Mesenchymal stem cell (in vitro differentiated cells and primary cell): Measurements from ENCODE around the gene AKT3.

Experiments used
- DNase-seq: peaks from one replicate; pipeline ENCODE4 v3.0.0-alpha.2; 2013
- H2AFZ ChIP-seq: one replicate; pipeline ENCODE4 v1.6.1; 2013; ENCODE audit warnings: low read depth, mild to moderate bottlenecking, control low read depth, inconsistent platforms, low read length, moderate library complexity
- H2AK5ac ChIP-seq: 2 replicates; pipeline ENCODE4 v1.6.1; 2013; ENCODE audit warnings: low read length, moderate library complexity, mild to moderate bottlenecking, inconsistent platforms; ENCODE audit not compliant: severe bottlenecking
- H2BK120ac ChIP-seq: one replicate; pipeline ENCODE4 v1.6.1; 2013; ENCODE audit warnings: low read depth, mild to moderate bottlenecking, inconsistent platforms, low read length, moderate library complexity
- H2BK12ac ChIP-seq, 2 experiments: one replicate each; pipeline ENCODE4 v1.6.1; 2013; ENCODE audit warnings: inconsistent platforms in 2 of 2, low read length in 2 of 2, mild to moderate bottlenecking in 2 of 2, moderate library complexity in 2 of 2, control low read depth in 1 of 2
- H2BK15ac ChIP-seq: one replicate; pipeline ENCODE4 v1.6.1; 2013; ENCODE audit warnings: mild to moderate bottlenecking, low read depth, inconsistent platforms; ENCODE audit not compliant: poor library complexity, severe bottlenecking
- H2BK5ac ChIP-seq: 2 replicates; pipeline ENCODE4 v1.6.1; 2013; ENCODE audit warnings: low read depth, mild to moderate bottlenecking, low read length, control low read depth, inconsistent platforms; ENCODE audit not compliant: poor library complexity, severe bottlenecking
- H3K14ac ChIP-seq, 2 experiments: one replicate each; pipeline ENCODE4 v1.6.1; 2013; ENCODE audit warnings: inconsistent platforms in 2 of 2, low read length in 2 of 2, control low read depth in 1 of 2, mild to moderate bottlenecking in 1 of 2, moderate library complexity in 1 of 2
- H3K18ac ChIP-seq, 2 experiments: one replicate each; pipeline ENCODE4 v1.6.1; 2013; ENCODE audit warnings: inconsistent platforms in 2 of 2, low read length in 2 of 2, control low read depth in 1 of 2, low read depth in 1 of 2, mild to moderate bottlenecking in 1 of 2
- H3K23ac ChIP-seq, 2 experiments: one replicate each; pipeline ENCODE4 v1.6.1; 2013; ENCODE audit warnings: inconsistent platforms in 2 of 2, low read length in 2 of 2, mild to moderate bottlenecking in 2 of 2, moderate library complexity in 2 of 2, control low read depth in 1 of 2
- H3K27ac ChIP-seq: 2 replicates; pipeline ENCODE4 v1.5.1; 2013; ENCODE audit warnings: mild to moderate bottlenecking, moderate library complexity, low read length, control low read depth, inconsistent platforms; ENCODE audit not compliant: poor library complexity, severe bottlenecking
- H3K27me3 ChIP-seq, 2 experiments: 2 replicates each; pipeline versions ENCODE4 v1.6.1 to v1.7.0; 2013; ENCODE audit warnings: low read length in 2 of 2, mild to moderate bottlenecking in 2 of 2, moderate library complexity in 2 of 2, control low read depth in 1 of 2, inconsistent platforms in 1 of 2; ENCODE audit not compliant: control insufficient read depth in 1 of 2, insufficient read depth in 1 of 2
- H3K36me3 ChIP-seq, 2 experiments: 2 replicates each; pipeline versions ENCODE4 v1.6.1 to v1.7.0; 2013; ENCODE audit warnings: low read length in 2 of 2, control low read depth in 1 of 2, inconsistent platforms in 1 of 2, low read depth in 1 of 2, mild to moderate bottlenecking in 1 of 2; ENCODE audit not compliant: insufficient read depth in 2 of 2, control insufficient read depth in 1 of 2
- H3K4ac ChIP-seq, 2 experiments: one replicate each; pipeline ENCODE4 v1.6.1; 2013; ENCODE audit warnings: inconsistent platforms in 2 of 2, low read length in 2 of 2, mild to moderate bottlenecking in 2 of 2, moderate library complexity in 2 of 2, control low read depth in 1 of 2, low read depth in 1 of 2
- H3K4me1 ChIP-seq: 2 replicates; pipeline ENCODE4 v1.6.1; 2013; ENCODE audit warnings: low read depth, low read length, control low read depth; ENCODE audit not compliant: control insufficient read depth, insufficient read depth
- H3K4me2 ChIP-seq: 2 replicates; pipeline ENCODE4 v1.6.1; 2013; ENCODE audit warnings: low read length, mild to moderate bottlenecking, inconsistent platforms; ENCODE audit not compliant: poor library complexity, severe bottlenecking
- H3K4me3 ChIP-seq, 2 experiments: 2 replicates each; pipeline versions ENCODE4 v1.5.1 to v1.7.0; 2013; ENCODE audit warnings: low read length in 2 of 2, mild to moderate bottlenecking in 2 of 2, control low read depth in 1 of 2, low read depth in 1 of 2; ENCODE audit not compliant: insufficient read depth in 1 of 2
- H3K79me1 ChIP-seq: replicated peaks from 2 replicates; pipeline ENCODE4 v1.6.1; 2013; ENCODE audit warnings: mild to moderate bottlenecking, control low read depth, low read length, inconsistent platforms; ENCODE audit not compliant: poor library complexity, severe bottlenecking
- H3K9ac ChIP-seq: 2 replicates; pipeline ENCODE4 v1.7.0; 2013; ENCODE audit warnings: mild to moderate bottlenecking, low read length, moderate library complexity
- H3K9me3 ChIP-seq: 2 replicates; pipeline ENCODE4 v1.7.0; 2013; ENCODE audit warnings: mild to moderate bottlenecking, low read length; ENCODE audit not compliant: control insufficient read depth
- H4K8ac ChIP-seq: one replicate; pipeline ENCODE4 v1.6.1; 2013; ENCODE audit warnings: inconsistent platforms, mild to moderate bottlenecking, low read length, moderate library complexity
- H4K91ac ChIP-seq: one replicate; pipeline ENCODE4 v1.6.1; 2013; ENCODE audit warnings: mild to moderate bottlenecking, low read length, inconsistent platforms
- WGBS: methylation state at CpG from one replicate; pipeline ENCODE4 v1.1.7; 2013; ENCODE audit warnings: mixed read lengths; 5-methylcytosine and 5-hydroxymethylcytosine counted together

Gene AKT3

GRCh38 chr1:243470502-243470901 lies 379.5 kb downstream of the AKT3 start:
- DNase-seq: no peak
- no peaks in the 10 kb centered on the region for H3K9me3 ChIP-seq
- H4K91ac ChIP-seq: no peak overlapping the region
- no peak overlapping the region for H2BK15ac ChIP-seq
- no peak overlapping the region for H3K4ac ChIP-seq
- H2BK5ac ChIP-seq: no peak overlapping the region
- no peak overlapping the region for H2BK12ac ChIP-seq
- H3K36me3 ChIP-seq: peaks cover 14 to 46% of the 10 kb centered on the region in 2 experiments
- no peak overlapping the region for H2AFZ ChIP-seq
- no peak overlapping the region for H2AK5ac ChIP-seq
- H3K79me1 ChIP-seq: peaks cover 11% of the 10 kb centered on the region
- H3K14ac ChIP-seq: no peak overlapping the region
- no peak overlapping the region for H4K8ac ChIP-seq
- H3K23ac ChIP-seq: no peak overlapping the region
- no peak overlapping the region for H3K9ac ChIP-seq
- 77% methylated on average over 7 of the region's 7 CpGs for WGBS
- H3K27me3 ChIP-seq: no peaks in the 10 kb centered on the region
- H3K4me3 ChIP-seq: no peak overlapping the region
- H3K18ac ChIP-seq: no peak overlapping the region
- no peak overlapping the region for H3K27ac ChIP-seq
- no peak overlapping the region for H3K4me2 ChIP-seq
- no peak overlapping the region for H2BK120ac ChIP-seq
- H3K4me1 ChIP-seq: peaks cover 2% of the 10 kb centered on the region

GRCh38 chr1:243469497-243469896 lies 380.5 kb downstream of the AKT3 start:
- no peak for DNase-seq
- Histone ChIP-seq H3K4me1 (peaks cover 2% of the 10 kb centered on the region), H3K23ac (no peak overlapping the region), H2AK5ac (no peak overlapping the region), H3K4ac (no peak overlapping the region), H4K8ac (no peak overlapping the region), H3K27ac (no peak overlapping the region), H3K27me3 (no peaks in the 10 kb centered on the region), H2BK15ac (no peak overlapping the region), H3K14ac (no peak overlapping the region), H2BK5ac (no peak overlapping the region), H3K9ac (no peak overlapping the region), H3K9me3 (no peaks in the 10 kb centered on the region), H2BK12ac (no peak overlapping the region), H3K18ac (no peak overlapping the region), H3K36me3 (peaks cover 5 to 55% of the 10 kb centered on the region in 2 experiments), H2AFZ (no peak overlapping the region), H3K4me3 (no peak overlapping the region), H2BK120ac (no peak overlapping the region), H3K4me2 (no peak overlapping the region), H4K91ac (no peak overlapping the region), H3K79me1 (peaks cover 6% of the 10 kb centered on the region)
- 100% methylated on average over 1 of the region's 3 CpGs for WGBS

- peaks cover 3 to 89% of the 10 kb centered on the region in 2 experiments for H3K36me3 ChIP-seq
- no peaks in the 10 kb centered on the region for H3K9me3 ChIP-seq
- H3K14ac ChIP-seq: no peak overlapping the region
- no peak overlapping the region for H4K8ac ChIP-seq
- H2BK5ac ChIP-seq: no peak overlapping the region
- no peak overlapping the region for H4K91ac ChIP-seq
- H3K18ac ChIP-seq: no peak overlapping the region
- no peak overlapping the region for H2BK12ac ChIP-seq
- WGBS: 93% methylated on average over 5 of the region's 5 CpGs
- no peak overlapping the region for H2BK15ac ChIP-seq
- no peak overlapping the region for H3K27ac ChIP-seq
- no peak overlapping the region for H3K4ac ChIP-seq
- no peak overlapping the region for H2AK5ac ChIP-seq
- H3K4me1 ChIP-seq: no peaks in the 10 kb centered on the region
- no peak overlapping the region for H3K9ac ChIP-seq
- H3K4me2 ChIP-seq: no peak overlapping the region
- H2BK120ac ChIP-seq: no peak overlapping the region
- H3K4me3 ChIP-seq: no peak overlapping the region
- no peak for DNase-seq
- no peak overlapping the region for H3K23ac ChIP-seq
- H2AFZ ChIP-seq: no peak overlapping the region
- H3K79me1 ChIP-seq: no peaks in the 10 kb centered on the region
- no peaks in the 10 kb centered on the region for H3K27me3 ChIP-seq
Measured at GRCh38 chr1:243465738-243466137, 384.3 kb downstream of the AKT3 start.

- H3K27ac ChIP-seq: no peak overlapping the region
- no peaks in the 10 kb centered on the region for H3K27me3 ChIP-seq
- WGBS: 95% methylated on average over 3 of the region's 5 CpGs
- no peak for DNase-seq
- H3K14ac ChIP-seq: no peak overlapping the region
- H3K4me3 ChIP-seq: no peak overlapping the region
- no peak overlapping the region for H3K9ac ChIP-seq
- no peak overlapping the region for H2BK15ac ChIP-seq
- no peak overlapping the region for H2BK12ac ChIP-seq
- no peaks in the 10 kb centered on the region for H3K4me1 ChIP-seq
- H3K23ac ChIP-seq: no peak overlapping the region
- no peak overlapping the region for H4K91ac ChIP-seq
- H3K4me2 ChIP-seq: no peak overlapping the region
- H3K18ac ChIP-seq: no peak overlapping the region
- H3K4ac ChIP-seq: no peak overlapping the region
- no peaks in the 10 kb centered on the region for H3K79me1 ChIP-seq
- no peak overlapping the region for H4K8ac ChIP-seq
- no peak overlapping the region for H2AK5ac ChIP-seq
- H2AFZ ChIP-seq: no peak overlapping the region
- no peak overlapping the region for H2BK5ac ChIP-seq
- H3K36me3 ChIP-seq: peaks cover 3 to 89% of the 10 kb centered on the region in 2 experiments
- H3K9me3 ChIP-seq: no peaks in the 10 kb centered on the region
- H2BK120ac ChIP-seq: no peak overlapping the region
Measured at GRCh38 chr1:243465081-243465480, 385.0 kb downstream of the AKT3 start.
